Body of pancreas (tissue), 4 donors: ENCODE data around the gene CEP164. TPM values are rescaled to one million over a fixed set of nuclear protein-coding genes. Genes with fewer than 3 reads are reported as not detected.

Source experiments
- ATAC-seq: fragments of 150-250 bp; one replicate; pipeline ENCODE4 v1.9.1; 2016
- DNase-seq, 4 donors: peaks; one replicate each; pipeline ENCODE4 v3.0.0-alpha.2; 2019
- H3K27ac ChIP-seq, 4 donors: fragments of 200-600 bp; sonication (generic); 1 replicate in 3 of 4; 2 replicates in 1 of 4; pipeline versions ENCODE4 v1.5.1 to v1.6.1; 2016 to 2019; ENCODE audit warnings: mild to moderate bottlenecking in 1 of 4, mixed read lengths in 1 of 4, moderate library complexity in 1 of 4
- H3K27me3 ChIP-seq, 2 donors: fragments of 200-600 bp; sonication (generic); one replicate each; pipeline ENCODE4 v1.6.0; 2016; ENCODE audit warnings: mild to moderate bottlenecking in 1 of 2
- H3K36me3 ChIP-seq, 2 donors: fragments of 200-600 bp; sonication (generic); replicated peaks in 1 of 2; 2 replicates each; pipeline ENCODE4 v1.5.1; 2016; ENCODE audit warnings: low read depth in 2 of 2; ENCODE audit not compliant: insufficient read depth in 1 of 2
- H3K4me1 ChIP-seq: fragments of 200-600 bp; sonication (generic); one replicate; pipeline ENCODE4 v1.6.0; 2016
- H3K4me3 ChIP-seq, 2 donors: fragments of 200-600 bp; sonication (generic); 1 replicate in 1 of 2; 2 replicates in 1 of 2; pipeline ENCODE4 v1.5.1; 2016 to 2019
- H3K9me3 ChIP-seq, 3 donors: fragments of 200-600 bp; sonication (generic); 1 replicate in 2 of 3; 2 replicates in 1 of 3; pipeline ENCODE4 v1.5.1; 2016
- POLR2A ChIP-seq, 3 donors: fragments of 450-650 bp; IDR thresholded peaks; one replicate each; pipeline ENCODE4 v1.6.1; 2016; ENCODE audit warnings: antibody characterized with exemption in 3 of 3, mild to moderate bottlenecking in 2 of 3
- WGBS, 2 donors: methylation state at CpG; one replicate each; pipeline ENCODE4 v1.1.5; 2017; 5-methylcytosine and 5-hydroxymethylcytosine counted together
- intact Hi-C: fragments of 100-400 bp; cut with DNase I; formaldehyde crosslinking; loops from one replicate; pipeline ENCODE4 v1.15.1; 2023
- total RNA-seq, 2 donors: library from RNA; depleted of rRNA; stranded (reverse); fragments of >200 nt; gene quantifications; one replicate each; pipeline ENCODE4 v1.1.0, GENCODE V29; 2016
- TF ChIP-seq, protein P1 (sequence below), 7 experiments: fragments of 450-650 bp in 4 of 7; fragments of 200-600 bp in 3 of 7; sonication (generic) in 3 of 7; IDR thresholded peaks; one replicate each; pipeline ENCODE4 v1.5.1; 2016 to 2019; ENCODE audit warnings: antibody characterized with exemption in 7 of 7

The CEP164 gene
- total RNA-seq, 2 donors from 2014 or later: 29.1 to 45.8 TPM

GRCh38 chr11:117337076-117337475, 9.4 kb downstream of the CEP164 start:
- Histone ChIP-seq H3K27me3 (no peaks in the 10 kb centered on the region), H3K4me3 (no peak overlapping the region), H3K9me3 (no peaks in the 10 kb centered on the region), H3K36me3 (peaks cover 0 to 2% of the 10 kb centered on the region in 2 donors), H3K27ac (no peak overlapping the region), H3K4me1 (no peaks in the 10 kb centered on the region)
- no peak for ATAC-seq
- 97 to 99% methylated on average over 1 to 4 of the region's 4 CpGs for WGBS, 2 donors
- no peak for DNase-seq
- TF ChIP-seq POLR2A (IDR thresholded peaks at IDR 0.05): no peak
- TF ChIP-seq, protein P1, sequence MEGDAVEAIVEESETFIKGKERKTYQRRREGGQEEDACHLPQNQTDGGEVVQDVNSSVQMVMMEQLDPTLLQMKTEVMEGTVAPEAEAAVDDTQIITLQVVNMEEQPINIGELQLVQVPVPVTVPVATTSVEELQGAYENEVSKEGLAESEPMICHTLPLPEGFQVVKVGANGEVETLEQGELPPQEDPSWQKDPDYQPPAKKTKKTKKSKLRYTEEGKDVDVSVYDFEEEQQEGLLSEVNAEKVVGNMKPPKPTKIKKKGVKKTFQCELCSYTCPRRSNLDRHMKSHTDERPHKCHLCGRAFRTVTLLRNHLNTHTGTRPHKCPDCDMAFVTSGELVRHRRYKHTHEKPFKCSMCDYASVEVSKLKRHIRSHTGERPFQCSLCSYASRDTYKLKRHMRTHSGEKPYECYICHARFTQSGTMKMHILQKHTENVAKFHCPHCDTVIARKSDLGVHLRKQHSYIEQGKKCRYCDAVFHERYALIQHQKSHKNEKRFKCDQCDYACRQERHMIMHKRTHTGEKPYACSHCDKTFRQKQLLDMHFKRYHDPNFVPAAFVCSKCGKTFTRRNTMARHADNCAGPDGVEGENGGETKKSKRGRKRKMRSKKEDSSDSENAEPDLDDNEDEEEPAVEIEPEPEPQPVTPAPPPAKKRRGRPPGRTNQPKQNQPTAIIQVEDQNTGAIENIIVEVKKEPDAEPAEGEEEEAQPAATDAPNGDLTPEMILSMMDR (IDR thresholded peaks at IDR 0.05): no peak
- intact Hi-C loops: no loop called here

DNA sequence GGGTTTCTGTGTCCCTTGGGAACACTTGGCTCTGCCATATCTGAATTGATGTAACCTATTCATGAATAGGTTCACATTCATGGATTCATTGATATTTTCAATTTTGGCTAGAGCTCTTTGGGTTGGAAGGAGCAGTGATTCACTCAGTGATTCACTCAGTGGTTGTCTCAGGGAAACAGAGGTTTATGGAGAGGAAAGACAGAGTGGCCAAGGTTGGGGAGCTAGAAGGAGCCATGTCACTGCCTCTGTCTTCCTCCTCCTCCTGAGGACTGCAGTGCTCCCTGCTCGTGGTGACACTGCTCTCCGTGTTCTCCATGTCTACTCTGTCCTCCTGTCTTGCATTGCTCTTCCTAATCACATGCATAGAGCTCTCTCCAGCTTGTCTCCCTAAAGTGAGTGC, 17.4 kb downstream of the CEP164 start:
- Histone ChIP-seq H3K4me3 (no peak overlapping the region), H3K9me3 (no peaks in the 10 kb centered on the region), H3K27me3 (no peaks in the 10 kb centered on the region), H3K36me3 (peaks cover 0 to 11% of the 10 kb centered on the region in 2 donors), H3K4me1 (no peaks in the 10 kb centered on the region), H3K27ac (no peak overlapping the region)
- ATAC-seq (no peak), DNase-seq (no peak)
- TF ChIP-seq POLR2A (IDR thresholded peaks at IDR 0.05): no peak
- TF ChIP-seq, protein P1 (IDR thresholded peaks at IDR 0.05): no peak
- intact Hi-C loops: no loop called here
- WGBS, 2 donors: 91% methylated on average over 2 of the region's 2 CpGs

- Histone ChIP-seq H3K27ac (no peak overlapping the region), H3K36me3 (peaks cover 0 to 17% of the 10 kb centered on the region in 2 donors), H3K27me3 (no peaks in the 10 kb centered on the region), H3K9me3 (no peaks in the 10 kb centered on the region), H3K4me3 (no peak overlapping the region), H3K4me1 (no peaks in the 10 kb centered on the region)
- ATAC-seq (no peak), DNase-seq (no peak)
- intact Hi-C loops: no loop called here
- 83 to 86% methylated on average over 4 of the region's 4 CpGs for WGBS, 2 donors
- TF ChIP-seq, protein P1 (IDR thresholded peaks at IDR 0.05): no peak
- no peak for TF ChIP-seq POLR2A (IDR thresholded peaks at IDR 0.05)
Observed at GRCh38 chr11:117354550-117354949, 26.9 kb downstream of the CEP164 start.

- TF ChIP-seq, protein P1 (IDR thresholded peaks at IDR 0.05): no peak
- no peak for TF ChIP-seq POLR2A (IDR thresholded peaks at IDR 0.05)
- 83 to 88% methylated on average over 3 to 9 of the region's 9 CpGs for WGBS, 2 donors
- H3K27ac ChIP-seq: no peak overlapping the region
- no peaks in the 10 kb centered on the region for H3K27me3 ChIP-seq
- no peak overlapping the region for H3K4me3 ChIP-seq
- H3K36me3 ChIP-seq: peaks cover 0 to 14% of the 10 kb centered on the region in 2 donors
- ATAC-seq: no peak
- H3K4me1 ChIP-seq: no peaks in the 10 kb centered on the region
- intact Hi-C loops: no loop called here
- H3K9me3 ChIP-seq: no peaks in the 10 kb centered on the region
- DNase-seq: no peak
Observed at GRCh38 chr11:117356126-117356890, 28.7 kb downstream of the CEP164 start.

DNA sequence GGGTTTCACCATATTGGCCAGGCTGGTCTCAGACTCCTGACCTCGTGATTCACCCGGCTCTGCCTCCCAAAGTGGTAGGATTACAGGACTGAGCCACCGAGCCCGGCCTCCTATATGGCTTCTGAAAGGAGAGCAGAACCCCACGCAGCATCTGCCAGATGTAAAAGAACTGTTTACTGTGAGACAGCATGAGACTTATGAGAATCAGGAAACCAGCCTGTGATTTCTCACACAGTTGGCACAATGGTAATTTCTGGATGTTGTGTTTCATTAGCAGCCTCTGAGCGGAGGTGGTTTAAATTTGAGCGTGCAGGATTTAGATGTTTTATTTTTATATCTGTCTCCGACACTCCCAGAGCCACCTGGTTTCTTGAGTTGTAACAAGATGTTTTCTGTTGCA, 33.8 kb downstream of the CEP164 start:
- 90 to 93% methylated on average over 7 to 8 of the region's 8 CpGs for WGBS, 2 donors
- no peaks in the 10 kb centered on the region for H3K4me1 ChIP-seq
- H3K27me3 ChIP-seq: no peaks in the 10 kb centered on the region
- no peaks in the 10 kb centered on the region for H3K9me3 ChIP-seq
- ATAC-seq: no peak
- H3K4me3 ChIP-seq: no peak overlapping the region
- H3K36me3 ChIP-seq: peaks cover 0 to 18% of the 10 kb centered on the region in 2 donors
- H3K27ac ChIP-seq: no peak overlapping the region
- no peak for DNase-seq
- intact Hi-C loops: no loop called here
- TF ChIP-seq, protein P1 (IDR thresholded peaks at IDR 0.05): no peak
- no peak for TF ChIP-seq POLR2A (IDR thresholded peaks at IDR 0.05)
